DOHH2 (cell line): ENCODE data around the gene GP5.

Experiments
- H3F3A ChIP-seq: fragments of 200-600 bp; sonication (generic), shearing (Covaris generic); 2 replicates; pipeline ENCODE4 v1.6.0; 2016; ENCODE audit warnings: antibody characterized with exemption, mild to moderate bottlenecking; ENCODE audit not compliant: control insufficient read depth, insufficient read depth
- H3K27ac ChIP-seq: fragments of 200-600 bp; sonication (generic); 2 replicates; pipeline ENCODE4 v1.5.1; 2014; ENCODE audit warnings: low read depth, mild to moderate bottlenecking, low read length, moderate library complexity
- H3K27me3 ChIP-seq: fragments of 200-600 bp; sonication (generic); 2 replicates; pipeline ENCODE4 v1.6.1; 2014; ENCODE audit warnings: mild to moderate bottlenecking, low read length, mixed read lengths; ENCODE audit not compliant: control insufficient read depth
- H3K36me3 ChIP-seq: fragments of 200-600 bp; sonication (generic); 2 replicates; pipeline ENCODE4 v1.6.1; 2014; ENCODE audit warnings: mild to moderate bottlenecking, low read length, moderate library complexity, mixed read lengths; ENCODE audit not compliant: control insufficient read depth
- H3K4me1 ChIP-seq: fragments of 200-600 bp; sonication (generic); 2 replicates; pipeline ENCODE4 v1.6.1; 2014; ENCODE audit warnings: mild to moderate bottlenecking, low read length, mixed read lengths; ENCODE audit not compliant: control insufficient read depth
- H3K4me2 ChIP-seq: fragments of 200-600 bp; sonication (generic); 2 replicates; pipeline ENCODE4 v1.6.0; 2014; ENCODE audit warnings: mild to moderate bottlenecking, low read length, moderate library complexity
- H3K4me3 ChIP-seq: fragments of 200-600 bp; sonication (generic); 2 replicates; pipeline ENCODE4 v1.5.1; 2014; ENCODE audit warnings: mild to moderate bottlenecking, low read length, mixed read lengths
- H3K79me2 ChIP-seq: fragments of 200-600 bp; sonication (generic); 2 replicates; pipeline ENCODE4 v1.6.1; 2014; ENCODE audit warnings: mild to moderate bottlenecking, low read length, mixed read lengths; ENCODE audit not compliant: control insufficient read depth
- H3K9me2 ChIP-seq: fragments of 200-600 bp; sonication (generic); replicated peaks from 2 replicates; pipeline ENCODE4 v1.6.1; 2014; ENCODE audit warnings: mild to moderate bottlenecking, low read length, mixed read lengths; ENCODE audit not compliant: control insufficient read depth
- H3K9me3 ChIP-seq: fragments of 200-600 bp; sonication (generic); 2 replicates; pipeline ENCODE4 v1.6.1; 2014; ENCODE audit warnings: antibody characterized with exemption, low read length, mixed read lengths; ENCODE audit not compliant: control insufficient read depth, insufficient read depth
- H4K20me1 ChIP-seq: fragments of 200-600 bp; sonication (generic); 2 replicates; pipeline ENCODE4 v1.6.0; 2014; ENCODE audit warnings: low read depth, mild to moderate bottlenecking, antibody characterized with exemption, low read length, moderate library complexity; ENCODE audit not compliant: control insufficient read depth, insufficient read depth
- CTCF ChIP-seq: fragments of 200-600 bp; sonication (generic); IDR thresholded peaks from one replicate; pipeline ENCODE4 v1.5.1; 2014; ENCODE audit warnings: antibody characterized with exemption, mild to moderate bottlenecking, low read depth, low read length; ENCODE audit not compliant: poor library complexity, severe bottlenecking
- EZH2phosphoT487 ChIP-seq: fragments of 200-600 bp; sonication (generic); IDR thresholded peaks from 2 replicates; pipeline ENCODE4 v1.6.1; 2017; ENCODE audit warnings: borderline replicate concordance, mild to moderate bottlenecking, antibody characterized with exemption, low read length, moderate library complexity, mixed read lengths

GP5 gene

GRCh38 chr3:194395212-194395611 lies 3.9 kb downstream of the GP5 start:
- Histone ChIP-seq H4K20me1 (no peaks in the 10 kb centered on the region), H3F3A (no peaks in the 10 kb centered on the region; the same call in 1 of the 2 replicates), H3K9me2 (no peaks in the 10 kb centered on the region), H3K4me3 (no peak overlapping the region), H3K36me3 (no peaks in the 10 kb centered on the region), H3K79me2 (no peaks in the 10 kb centered on the region), H3K4me1 (no peaks in the 10 kb centered on the region; the same call in 1 of the 2 replicates), H3K27me3 (peaks cover 49% of the 10 kb centered on the region), H3K4me2 (no peak overlapping the region), H3K27ac (no peak overlapping the region), H3K9me3 (no peaks in the 10 kb centered on the region)
- no peak for TF ChIP-seq EZH2phosphoT487

GRCh38 chr3:194392576-194392975 lies 6.5 kb downstream of the GP5 start:
- peaks cover 33% of the 10 kb centered on the region for H3K27me3 ChIP-seq
- H3K27ac ChIP-seq = no peak overlapping the region
- no peaks in the 10 kb centered on the region for H3K9me3 ChIP-seq
- H3K36me3 ChIP-seq = no peaks in the 10 kb centered on the region
- no peak overlapping the region for H3K4me2 ChIP-seq
- H3K79me2 ChIP-seq = no peaks in the 10 kb centered on the region
- no peak overlapping the region for H3K4me3 ChIP-seq
- H3K9me2 ChIP-seq = no peaks in the 10 kb centered on the region
- no peaks in the 10 kb centered on the region for H3F3A ChIP-seq
- no peaks in the 10 kb centered on the region for H4K20me1 ChIP-seq
- TF ChIP-seq EZH2phosphoT487 (no peak), CTCF (no peak)
- H3K4me1 ChIP-seq = no peaks in the 10 kb centered on the region; the same call in 1 of the 2 replicates

GRCh38 chr3:194390835-194391234 lies 8.2 kb downstream of the GP5 start:
- Histone ChIP-seq H4K20me1 (no peaks in the 10 kb centered on the region), H3K4me3 (no peak overlapping the region), H3K4me2 (no peak overlapping the region), H3K27ac (no peak overlapping the region), H3K36me3 (no peaks in the 10 kb centered on the region), H3K9me3 (no peaks in the 10 kb centered on the region), H3K9me2 (no peaks in the 10 kb centered on the region), H3F3A (no peaks in the 10 kb centered on the region), H3K27me3 (peaks cover 16% of the 10 kb centered on the region), H3K4me1 (no peaks in the 10 kb centered on the region), H3K79me2 (no peaks in the 10 kb centered on the region)
- no peak for TF ChIP-seq CTCF
- no peak for TF ChIP-seq EZH2phosphoT487

GRCh38 chr3:194389269-194389668 lies 9.8 kb downstream of the GP5 start:
- Histone ChIP-seq H3K79me2 (no peaks in the 10 kb centered on the region), H3K9me3 (no peaks in the 10 kb centered on the region), H3K27me3 (0 out of 2 replicates have a peak, but pooled peaks cover 2% of the 10 kb centered on the region), H3K4me2 (no peak overlapping the region), H3K4me3 (no peak overlapping the region), H3F3A (no peaks in the 10 kb centered on the region), H4K20me1 (no peaks in the 10 kb centered on the region), H3K9me2 (no peaks in the 10 kb centered on the region), H3K4me1 (no peaks in the 10 kb centered on the region), H3K36me3 (no peaks in the 10 kb centered on the region), H3K27ac (no peak overlapping the region)
- TF ChIP-seq EZH2phosphoT487 (no peak), CTCF (no peak)
